Endothelial cell (in vitro differentiated cells): Measurements from ENCODE around the gene NFIB. TPM values are rescaled to one million over a fixed set of nuclear protein-coding genes. Genes with fewer than 3 reads are reported as not detected.
A peak's percentile ranks its signal among the peaks of the same experiment; 100 is the strongest.

ENCODE experiments used
- DNase-seq: peaks from one replicate; pipeline ENCODE4 v3.0.0; 2021; ENCODE audit warnings: low spot score
- H3K27ac Mint-ChIP-seq: one replicate; pipeline ENCODE4 v1.8.0; 2021; ENCODE audit warnings: mixed read lengths, inconsistent platforms; ENCODE audit not compliant: unreplicated experiment
- H3K27me3 Mint-ChIP-seq: one replicate; pipeline ENCODE4 v1.8.0; 2021; ENCODE audit warnings: mild to moderate bottlenecking, moderate library complexity, mixed read lengths, inconsistent platforms; ENCODE audit not compliant: unreplicated experiment
- H3K36me3 Mint-ChIP-seq: one replicate; pipeline ENCODE4 v1.8.0; 2021; ENCODE audit warnings: mild to moderate bottlenecking, low read depth, mixed read lengths, inconsistent platforms; ENCODE audit not compliant: unreplicated experiment
- H3K4me1 Mint-ChIP-seq: one replicate; pipeline ENCODE4 v1.8.0; 2021; ENCODE audit warnings: mild to moderate bottlenecking, mixed read lengths, inconsistent platforms; ENCODE audit not compliant: unreplicated experiment
- H3K4me3 Mint-ChIP-seq: one replicate; pipeline ENCODE4 v1.8.0; 2021; ENCODE audit warnings: mild to moderate bottlenecking, mixed read lengths, inconsistent platforms; ENCODE audit not compliant: unreplicated experiment
- H3K9me3 Mint-ChIP-seq: one replicate; pipeline ENCODE4 v1.8.0; 2021; ENCODE audit warnings: mixed read lengths, inconsistent platforms; ENCODE audit not compliant: unreplicated experiment
- CTCF ChIP-seq: fragments of 200-600 bp; sonication (generic); IDR thresholded peaks from one replicate; pipeline ENCODE4 v1.5.0; 2021; ENCODE audit warnings: antibody characterized with exemption; ENCODE audit not compliant: unreplicated experiment
- total RNA-seq: library from RNA; stranded (reverse); fragmentation: NEBNext Ultra II Directional; extraction: Animal tissue kit (Norgen Biotek cat#: 25700); gene quantifications from one replicate; pipeline ENCODE4 v1.2.1, GENCODE V29; 2021; ENCODE audit not compliant: unreplicated experiment

NFIB gene
- total RNA-seq, 1 donor from 2014 or later, result 120 TPM

- TF ChIP-seq CTCF, result no peak
- no peaks in the 10 kb centered on the region for H3K36me3 Mint-ChIP-seq
- peaks cover 3% of the 10 kb centered on the region for H3K27me3 Mint-ChIP-seq
- peaks cover 6% of the 10 kb centered on the region for H3K4me1 Mint-ChIP-seq
- no peaks in the 10 kb centered on the region for H3K9me3 Mint-ChIP-seq
- no peak overlapping the region for H3K4me3 Mint-ChIP-seq
- DNase-seq, result no peak
- H3K27ac Mint-ChIP-seq, result no peak overlapping the region
Measured at GRCh38 chr9:14331120-14331519, 17.2 kb upstream of the NFIB start.

DNA sequence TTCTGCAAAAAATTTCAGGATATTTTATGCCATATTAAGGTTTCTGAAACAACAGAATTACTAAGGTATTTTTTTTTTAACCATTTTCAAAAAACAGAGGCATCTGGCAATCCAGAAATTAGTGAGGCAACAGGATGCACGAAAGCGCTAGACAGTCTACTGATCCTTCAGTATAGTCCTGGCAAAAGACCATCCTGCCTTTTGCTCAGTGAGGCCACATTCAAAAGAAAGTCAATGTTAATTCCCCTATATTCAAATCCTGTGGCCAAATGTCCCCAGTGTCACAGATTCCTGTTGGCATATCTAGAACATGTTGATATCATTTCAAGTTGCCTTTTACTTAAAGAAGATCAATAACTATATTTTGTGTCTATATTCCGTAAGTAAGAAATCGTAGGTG, 13.1 kb upstream of the NFIB start:
- Mint-ChIP-seq H3K27me3 (peaks cover 6% of the 10 kb centered on the region), H3K27ac (no peak overlapping the region), H3K4me3 (no peak overlapping the region), H3K9me3 (no peaks in the 10 kb centered on the region), H3K4me1 (peaks cover 13% of the 10 kb centered on the region), H3K36me3 (peaks cover 1% of the 10 kb centered on the region)
- DNase-seq, result no peak
- TF ChIP-seq CTCF, result no peak

DNA sequence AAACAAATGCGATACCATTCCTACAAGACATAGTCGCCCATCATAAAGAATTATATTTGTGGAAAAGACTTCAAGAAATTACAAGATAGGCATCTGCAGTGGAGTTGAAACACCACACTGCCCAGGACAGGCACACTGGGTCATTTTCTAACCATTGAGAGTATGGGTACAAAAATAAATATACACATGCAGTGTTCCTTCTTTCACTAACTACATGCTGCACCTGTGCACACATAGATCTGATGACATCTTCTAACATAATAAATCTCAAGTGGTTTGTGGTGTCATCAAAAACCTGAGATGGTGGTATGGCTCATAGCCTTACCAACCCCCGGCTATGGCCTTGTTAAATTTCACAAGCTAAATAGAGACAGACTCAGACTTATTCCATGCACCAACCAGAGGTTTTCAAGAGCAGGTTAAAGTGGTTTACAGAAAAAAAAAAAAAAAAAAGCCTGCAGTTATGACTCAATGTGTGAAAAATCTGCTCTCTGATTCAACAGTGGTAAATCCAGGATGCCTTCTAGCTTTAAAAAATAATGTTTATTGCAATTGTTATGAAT, 12.4 kb upstream of the NFIB start:
- Mint-ChIP-seq H3K27ac (no peak overlapping the region), H3K27me3 (peaks cover 8% of the 10 kb centered on the region), H3K9me3 (no peaks in the 10 kb centered on the region), H3K4me3 (no peak overlapping the region), H3K4me1 (peaks cover 20% of the 10 kb centered on the region), H3K36me3 (peaks cover 8% of the 10 kb centered on the region)
- DNase-seq, result no peak
- TF ChIP-seq CTCF, result no peak

DNA sequence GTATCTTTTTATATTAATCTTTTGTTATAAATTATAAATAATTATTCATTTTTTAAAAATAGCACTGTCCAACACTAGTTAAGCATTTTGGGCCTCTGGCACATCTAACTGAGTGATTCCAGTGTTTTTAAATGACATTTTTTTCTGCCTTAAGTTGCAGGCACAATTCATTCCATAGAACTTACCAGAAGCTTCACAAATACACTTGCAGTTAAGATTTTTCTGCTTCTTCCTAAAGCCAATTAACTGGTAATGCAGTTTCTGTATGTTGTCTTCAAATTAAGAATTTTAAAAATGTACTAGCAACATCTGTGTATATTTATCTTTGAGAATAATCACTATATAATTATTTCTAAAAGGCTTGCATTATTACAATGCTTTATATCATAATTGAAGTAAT, 11.2 kb upstream of the NFIB start:
- peaks cover 8% of the 10 kb centered on the region for H3K36me3 Mint-ChIP-seq
- peaks cover 8% of the 10 kb centered on the region for H3K27me3 Mint-ChIP-seq
- no peak for DNase-seq
- H3K27ac Mint-ChIP-seq, result no peak overlapping the region
- TF ChIP-seq CTCF, result no peak
- H3K4me3 Mint-ChIP-seq, result no peak overlapping the region
- H3K4me1 Mint-ChIP-seq, result peaks cover 31% of the 10 kb centered on the region
- H3K9me3 Mint-ChIP-seq, result no peaks in the 10 kb centered on the region

- no peak overlapping the region for H3K4me3 Mint-ChIP-seq
- H3K36me3 Mint-ChIP-seq, result peaks cover 8% of the 10 kb centered on the region
- H3K9me3 Mint-ChIP-seq, result no peaks in the 10 kb centered on the region
- DNase-seq, result no peak
- TF ChIP-seq CTCF, result no peak
- H3K27ac Mint-ChIP-seq, result peak overlapping the region; percentile 95
- H3K27me3 Mint-ChIP-seq, result peaks cover 9% of the 10 kb centered on the region
- H3K4me1 Mint-ChIP-seq, result peaks cover 32% of the 10 kb centered on the region
Measured at GRCh38 chr9:14323985-14324650, 10.2 kb upstream of the NFIB start.
